HepG2 (cell line): ENCODE data around the gene TXN2. TPM values are rescaled to one million over a fixed set of nuclear protein-coding genes. Genes with fewer than 3 reads are reported as not detected.

Experiments
- ATAC-seq: fragments of 200-7000 bp; cut with Tn5 transposase; 3 replicates; pipeline ENCODE4 v1.9.1; 2020; ENCODE audit warnings: mild to moderate bottlenecking, moderate library complexity
- BruUV-seq: library from RNA; stranded (reverse); fragments of 400-500 nt; replicated peaks from 2 replicates; lab custom pipeline; 2021; lab: Mats Ljungman, UMichigan
- CTCF ChIA-PET: fragments of 300-600 bp; formaldehyde crosslinking; extraction: SDS; loops from one replicate; lab custom pipeline; 2021; ENCODE audit warnings: low total read pairs, inconsistent platforms, low intra/inter-chr PET ratio; lab: Yijun Ruan, JAX
- POLR2A ChIA-PET: fragments of 350-600 bp; sonication (Branson Sonifier 250); formaldehyde crosslinking; loops from one replicate; lab custom pipeline; 2020; ENCODE audit warnings: antibody characterized with exemption, inconsistent platforms; lab: Yijun Ruan, JAX
- DNase-seq: peaks from one replicate; pipeline ENCODE4 v3.0.0-alpha.2; 2015; ENCODE audit warnings: low spot score
- FAIRE-seq: peaks from 3 replicates; lab custom pipeline; 2011; peaks lifted over from hg19 to GRCh38; lab: Jason Lieb, UNC
- H2AFZ ChIP-seq: one replicate; pipeline ENCODE4 v1.6.1; 2011; ENCODE audit warnings: low read length, inconsistent platforms
- H3K27ac ChIP-seq: fragments of 300-600 bp; 3 replicates; pipeline ENCODE4 v1.8.0; 2011; ENCODE audit warnings: mixed run types, mild to moderate bottlenecking, mixed read lengths, low read length, inconsistent platforms; ENCODE audit not compliant: insufficient read depth; ENCODE audit errors: extremely low read length
- H3K27me3 ChIP-seq, 2 experiments: fragments of 200-600 bp in 1 of 2; 2 replicates in 1 of 2; 3 replicates in 1 of 2; pipeline versions ENCODE4 v1.6.0 to v1.8.0; 2011; ENCODE audit warnings: low read length in 2 of 2, mild to moderate bottlenecking in 2 of 2, moderate library complexity in 2 of 2, inconsistent platforms in 1 of 2; ENCODE audit not compliant: insufficient read depth in 2 of 2, control insufficient read depth in 1 of 2
- H3K36me3 ChIP-seq, 2 experiments: fragments of 200-600 bp in 1 of 2; replicated peaks in 1 of 2; 2 replicates in 1 of 2; 3 replicates in 1 of 2; pipeline versions ENCODE4 v1.5.1 to v1.8.0; 2011; ENCODE audit warnings: low read length in 2 of 2, inconsistent platforms in 1 of 2; ENCODE audit not compliant: insufficient read depth in 2 of 2, control insufficient read depth in 1 of 2
- H3K4me1 ChIP-seq: 2 replicates; pipeline ENCODE4 v1.5.1; 2012; ENCODE audit warnings: low read length, inconsistent platforms; ENCODE audit not compliant: insufficient read depth
- H3K4me2 ChIP-seq: 2 replicates; pipeline ENCODE4 v1.6.0; 2011; ENCODE audit warnings: low read depth, low read length, inconsistent platforms
- H3K4me3 ChIP-seq, 3 experiments: fragments of 200-600 bp in 1 of 3; sonication (generic), shearing (Covaris generic) in 1 of 3; replicated peaks in 1 of 3; 2 replicates each; pipeline ENCODE4 v1.5.1; 2011 to 2016; ENCODE audit warnings: low read length in 3 of 3, inconsistent platforms in 2 of 3, low read depth in 2 of 3, mild to moderate bottlenecking in 2 of 3, control low read depth in 1 of 3, mixed read lengths in 1 of 3; ENCODE audit not compliant: insufficient read depth in 1 of 3
- H3K79me2 ChIP-seq: one replicate; pipeline ENCODE4 v1.6.1; 2011; ENCODE audit warnings: low read length, inconsistent platforms; ENCODE audit not compliant: insufficient read depth
- H3K9ac ChIP-seq: 2 replicates; pipeline ENCODE4 v1.6.0; 2011; ENCODE audit warnings: mild to moderate bottlenecking, low read depth, low read length, inconsistent platforms; ENCODE audit not compliant: insufficient read depth
- H3K9me3 ChIP-seq: 2 replicates; pipeline ENCODE4 v1.5.1; 2012; ENCODE audit warnings: mild to moderate bottlenecking, low read length
- H4K20me1 ChIP-seq: 2 replicates; pipeline ENCODE4 v1.6.0; 2011; ENCODE audit warnings: inconsistent platforms, mild to moderate bottlenecking, low read length, moderate library complexity; ENCODE audit not compliant: insufficient read depth
- ZNF121 ChIP-seq: sonication (generic); formaldehyde crosslinking; IDR thresholded peaks from 2 replicates; pipeline ENCODE4 v1.5.0; 2020; ENCODE audit warnings: mild to moderate bottlenecking, missing genetic modification reagents
- ZNF629 ChIP-seq: sonication (generic); formaldehyde crosslinking; conservative IDR thresholded peaks from 2 replicates; pipeline ENCODE4 v1.5.0; 2020; ENCODE audit warnings: missing genetic modification reagents
- ZNF724P ChIP-seq: sonication (generic); formaldehyde crosslinking; IDR thresholded peaks from 2 replicates; pipeline ENCODE4 v1.8.0; 2022; ENCODE audit warnings: missing genetic modification reagents, borderline replicate concordance
- WGBS: methylation state at CpG from one replicate; pipeline ENCODE4 v1.1.6; 2017; ENCODE audit warnings: low lambda C conversion rate; 5-methylcytosine and 5-hydroxymethylcytosine counted together
- in situ Hi-C: cut with HindIII; loops from 2 replicates; pipeline ENCODE4 v1.10.0; 2017; ENCODE audit warnings: low pct_unique_long_range_greater_than_20kb; ENCODE audit not compliant: extremely low pct_ligation_motif_present
- intact Hi-C: fragments of 100-400 bp; cut with micrococcal nuclease; formaldehyde crosslinking; loops from one replicate; pipeline ENCODE4 v1.10.0; 2022; ENCODE audit not compliant: unreplicated experiment
- polyA plus RNA-seq, 8 experiments: library from polyadenylated mRNA; depleted of rRNA in 3 of 8; stranded (reverse) in 7 of 8; unstranded in 1 of 8; fragments of >200 nt; fragmentation: Illumina TruSeq in 4 of 8; extraction: Trizol in 4 of 8; gene quantifications; 2 replicates each; pipeline versions ENCODE4 v1.2.1 to v1.2.3, GENCODE V29; 2011 to 2016; ENCODE audit warnings: low read depth in 4 of 8, missing spikeins in 1 of 8, mixed read lengths in 1 of 8; ENCODE audit not compliant: insufficient read depth in 1 of 8
- total RNA-seq, 5 experiments: library from RNA; depleted of rRNA; stranded (reverse); fragments of >200 nt; fragmentation: Illumina TruSeq; extraction: Trizol; gene quantifications; 2 replicates each; pipeline ENCODE4 v1.2.3, GENCODE V29; 2016; ENCODE audit warnings: low read depth in 1 of 5
- TF ChIP-seq, protein P1 (sequence below): sonication (generic); formaldehyde crosslinking; IDR thresholded peaks from 2 replicates; pipeline ENCODE4 v1.8.0; 2022; ENCODE audit warnings: mild to moderate bottlenecking, missing genetic modification reagents; ENCODE audit not compliant: insufficient replicate concordance

The TXN2 gene
- total and polyA plus RNA-seq, 2 of the 13 experiments (the other 11 are each of a cell fraction or from before 2014, with no cell fraction given) = 41.4 to 109 TPM

DNA sequence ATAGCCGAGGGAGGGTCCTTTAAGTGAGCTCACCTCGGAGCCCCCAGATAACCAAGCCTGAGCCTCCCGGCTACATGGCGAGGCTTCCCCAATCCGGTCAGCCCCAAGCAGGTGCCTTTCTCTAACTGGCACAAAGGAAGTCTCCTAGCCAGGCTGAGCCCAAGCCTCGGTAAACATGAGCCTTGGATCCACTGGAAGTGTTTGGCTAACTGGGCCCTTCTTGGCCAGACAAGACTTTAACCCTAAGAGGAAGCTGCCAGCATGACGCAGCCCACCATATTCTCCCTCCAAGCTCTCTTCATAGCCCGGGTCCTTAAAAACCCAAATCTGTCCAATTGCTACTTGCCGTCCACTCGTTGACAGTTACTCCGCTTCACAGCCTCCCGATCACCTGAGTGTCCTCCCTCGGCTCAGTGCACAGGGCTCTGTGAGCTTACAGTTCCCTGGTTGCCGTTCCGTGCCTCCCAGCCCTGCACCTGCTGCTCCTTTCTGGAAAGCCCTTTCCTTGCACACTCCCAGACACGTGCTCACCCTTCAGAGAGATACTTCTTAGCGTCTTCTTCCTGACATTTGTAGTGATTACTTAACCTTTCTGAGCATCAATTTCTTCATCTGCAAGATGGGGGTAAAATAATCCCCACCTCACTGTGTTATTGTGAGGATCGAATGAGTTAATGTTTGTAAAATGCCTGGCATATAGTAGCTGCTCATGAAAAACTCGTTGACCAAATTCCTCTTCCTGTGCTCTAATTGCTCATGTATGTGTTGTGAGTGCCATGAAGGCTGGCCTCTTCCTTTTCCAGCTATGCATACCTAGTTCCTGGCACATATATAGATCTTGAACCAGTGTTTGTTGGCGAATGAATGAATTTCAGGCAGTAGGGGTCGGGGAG lies 25.6 kb downstream of the TXN2 start:
- BruUV-seq = no TSS peak
- Histone ChIP-seq H3K4me3 (peak overlapping the region in 1 of 3 experiments; percentile 1; a peak in 1 of 6 replicates), H3K4me1 (peaks cover 83% of the 10 kb centered on the region), H3K79me2 (no peaks in the 10 kb centered on the region), H3K27me3 (no peaks in the 10 kb centered on the region; a peak in 1 of 5 replicates), H4K20me1 (no peaks in the 10 kb centered on the region), H3K4me2 (peak overlapping the region; percentile 33; the same call in 1 of the 2 replicates), H3K9ac (no peak overlapping the region), H2AFZ (no peak overlapping the region), H3K9me3 (no peaks in the 10 kb centered on the region), H3K36me3 (no peaks in the 10 kb centered on the region), H3K27ac (no peak overlapping the region)
- FAIRE-seq (no peak), DNase-seq (no peak), ATAC-seq (no peak)
- in situ Hi-C loops = no loop called here
- WGBS = 54% methylated on average over 18 of the region's 21 CpGs
- TF ChIP-seq ZNF629 (no peak), ZNF724P (CRISPR knock-in tag) (no peak), ZNF121 (CRISPR knock-in tag) (peak; percentile 55; the same call in 1 of the 2 replicates)
- TF ChIP-seq, protein P1, sequence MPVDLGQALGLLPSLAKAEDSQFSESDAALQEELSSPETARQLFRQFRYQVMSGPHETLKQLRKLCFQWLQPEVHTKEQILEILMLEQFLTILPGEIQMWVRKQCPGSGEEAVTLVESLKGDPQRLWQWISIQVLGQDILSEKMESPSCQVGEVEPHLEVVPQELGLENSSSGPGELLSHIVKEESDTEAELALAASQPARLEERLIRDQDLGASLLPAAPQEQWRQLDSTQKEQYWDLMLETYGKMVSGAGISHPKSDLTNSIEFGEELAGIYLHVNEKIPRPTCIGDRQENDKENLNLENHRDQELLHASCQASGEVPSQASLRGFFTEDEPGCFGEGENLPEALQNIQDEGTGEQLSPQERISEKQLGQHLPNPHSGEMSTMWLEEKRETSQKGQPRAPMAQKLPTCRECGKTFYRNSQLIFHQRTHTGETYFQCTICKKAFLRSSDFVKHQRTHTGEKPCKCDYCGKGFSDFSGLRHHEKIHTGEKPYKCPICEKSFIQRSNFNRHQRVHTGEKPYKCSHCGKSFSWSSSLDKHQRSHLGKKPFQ (CRISPR knock-in tag) = no peak
- CTCF ChIA-PET = no interaction called here
- intact Hi-C loops = no loop called here
- POLR2A ChIA-PET = interaction anchor here (0.5 kb wide), 1 partner anchor 35 kb away, joined by 3 read pairs; no protein-coding TSS in a partner anchor
